Endothelial cell of umbilical vein (primary cell): ENCODE measurements around the gene ARSB. TPM values are rescaled to one million over a fixed set of nuclear protein-coding genes. Genes with fewer than 3 reads are reported as not detected.

Experiments used
- BruUV-seq: library from RNA; stranded (reverse); fragments of 400-500 nt; replicated peaks from 2 replicates; lab custom pipeline; 2021; lab: Mats Ljungman, UMichigan
- CTCF ChIA-PET: fragments of 300-600, 350-600 bp; sonication (Branson Sonifier 250); formaldehyde crosslinking; loops from one replicate; lab custom pipeline; 2021; ENCODE audit warnings: antibody characterized with exemption, inconsistent platforms; lab: Charles Lee
- POLR2A ChIA-PET: fragments of 300-600, 350-600 bp; sonication (Branson Sonifier 250); formaldehyde crosslinking; loops from one replicate; lab custom pipeline; 2021; ENCODE audit warnings: antibody characterized with exemption, inconsistent platforms; lab: Charles Lee
- DNase-seq: peaks from one replicate; pipeline ENCODE4 v3.0.0-alpha.2; 2011; ENCODE audit warnings: low read depth, low spot score
- FAIRE-seq: peaks from 2 replicates; lab custom pipeline; 2011; peaks lifted over from hg19 to GRCh38; lab: Jason Lieb, UNC
- H2AFZ ChIP-seq: 2 replicates; pipeline ENCODE4 v1.6.0; 2012; ENCODE audit warnings: low read depth, low read length, control low read depth, inconsistent platforms
- H3K27ac ChIP-seq: 2 replicates; pipeline ENCODE4 v1.5.1; 2011; ENCODE audit warnings: low read depth, mild to moderate bottlenecking, control low read depth, low read length, moderate library complexity; ENCODE audit not compliant: insufficient read depth
- H3K27me3 ChIP-seq, 2 experiments: 2 replicates each; pipeline versions ENCODE4 v1.6.0 to v1.6.1; 2011; ENCODE audit warnings: low read length in 2 of 2, mixed read lengths in 1 of 2; ENCODE audit not compliant: control insufficient read depth in 2 of 2, insufficient read depth in 2 of 2
- H3K36me3 ChIP-seq, 2 experiments: 2 replicates in 1 of 2; 3 replicates in 1 of 2; pipeline ENCODE4 v1.5.1; 2011; ENCODE audit warnings: low read length in 2 of 2, mild to moderate bottlenecking in 1 of 2, moderate library complexity in 1 of 2; ENCODE audit not compliant: control insufficient read depth in 2 of 2, insufficient read depth in 2 of 2; ENCODE audit errors: extremely low read depth in 1 of 2
- H3K4me1 ChIP-seq: 3 replicates; pipeline ENCODE4 v1.5.1; 2011; ENCODE audit warnings: mild to moderate bottlenecking, low read length; ENCODE audit not compliant: control insufficient read depth, insufficient read depth; ENCODE audit errors: extremely low read depth
- H3K4me2 ChIP-seq: 2 replicates; pipeline ENCODE4 v1.6.1; 2011; ENCODE audit warnings: low read length, control low read depth, mixed read lengths; ENCODE audit not compliant: insufficient read depth
- H3K4me3 ChIP-seq, 3 experiments: fragments of 200-600 bp in 1 of 3; sonication (generic), shearing (Covaris generic) in 1 of 3; replicated peaks in 1 of 3; 2 replicates each; pipeline ENCODE4 v1.5.1; 2011 to 2016; ENCODE audit warnings: control low read depth in 3 of 3, low read length in 3 of 3, mild to moderate bottlenecking in 2 of 3, inconsistent platforms in 1 of 3, low read depth in 1 of 3, moderate library complexity in 1 of 3; ENCODE audit not compliant: insufficient read depth in 1 of 3
- H3K79me2 ChIP-seq: 2 replicates; pipeline ENCODE4 v1.6.0; 2012; ENCODE audit warnings: low read length, inconsistent platforms; ENCODE audit not compliant: control insufficient read depth, insufficient read depth
- H3K9ac ChIP-seq: replicated peaks from 2 replicates; pipeline ENCODE3; 2011; ENCODE audit warnings: low read length, control low read depth; ENCODE audit not compliant: insufficient read depth; ENCODE audit errors: extremely low read depth
- H3K9me1 ChIP-seq: replicated peaks from 3 replicates; pipeline ENCODE4 v1.6.0; 2011; ENCODE audit warnings: mild to moderate bottlenecking, low read length; ENCODE audit not compliant: control insufficient read depth, insufficient read depth; ENCODE audit errors: extremely low read depth
- H3K9me3 ChIP-seq: replicated peaks from 2 replicates; pipeline ENCODE4 v1.5.1; 2012; ENCODE audit warnings: low read length, inconsistent platforms; ENCODE audit not compliant: control insufficient read depth, insufficient read depth
- H4K20me1 ChIP-seq: replicated peaks from 2 replicates; pipeline ENCODE3; 2011; ENCODE audit warnings: mild to moderate bottlenecking, low read length; ENCODE audit not compliant: control insufficient read depth, insufficient read depth; ENCODE audit errors: extremely low read depth
- CTCF ChIP-seq, 2 donors: IDR thresholded peaks; 1 replicate in 1 of 2; 2 replicates in 1 of 2; pipeline ENCODE4 v1.5.1; 2011; ENCODE audit warnings: low read length in 2 of 2, mild to moderate bottlenecking in 2 of 2, moderate library complexity in 2 of 2, control low read depth in 1 of 2, inconsistent platforms in 1 of 2, low read depth in 1 of 2; ENCODE audit not compliant: insufficient read depth in 1 of 2; ENCODE audit errors: extremely low read depth in 1 of 2
- EZH2 ChIP-seq: IDR thresholded peaks from 2 replicates; pipeline ENCODE4 v1.6.1; 2012; ENCODE audit warnings: borderline replicate concordance, low read depth, mild to moderate bottlenecking, moderate library complexity, low read length, inconsistent platforms; ENCODE audit not compliant: severe bottlenecking
- FOS ChIP-seq: IDR thresholded peaks from 2 replicates; pipeline ENCODE4 v1.6.1; 2011; ENCODE audit warnings: mild to moderate bottlenecking, low read length, moderate library complexity, borderline replicate concordance; ENCODE audit not compliant: insufficient read depth
- GATA2 ChIP-seq: IDR thresholded peaks from 2 replicates; pipeline ENCODE4 v1.7.0; 2011; ENCODE audit warnings: low read depth, mild to moderate bottlenecking, moderate library complexity, mixed read lengths, low read length; ENCODE audit not compliant: insufficient read length, insufficient read depth
- JUN ChIP-seq: IDR thresholded peaks from 2 replicates; pipeline ENCODE4 v1.6.1; 2011; ENCODE audit warnings: borderline replicate concordance, low read depth; ENCODE audit not compliant: insufficient read length, insufficient read depth
- MYC ChIP-seq: IDR thresholded peaks from one replicate; pipeline ENCODE4 v1.6.1; 2011; ENCODE audit warnings: mild to moderate bottlenecking, low read depth, low read length
- POLR2A ChIP-seq: IDR thresholded peaks from 2 replicates; pipeline ENCODE4 v1.6.1; 2012; ENCODE audit warnings: low read depth, mild to moderate bottlenecking, control low read depth, low read length
- POLR2AphosphoS5 ChIP-seq: IDR thresholded peaks from 2 replicates; pipeline ENCODE4 v1.6.1; 2012; ENCODE audit warnings: low read depth, mild to moderate bottlenecking, control low read depth, low read length, moderate library complexity; ENCODE audit not compliant: insufficient read depth
- dilution Hi-C: fragments of 300-500 bp; cut with MboI; formaldehyde crosslinking; loops from one replicate; pipeline ENCODE4 v1.15.0; 2019; ENCODE audit warnings: low sequenced_read_pairs; ENCODE audit not compliant: extremely low pct_ligation_motif_present
- intact Hi-C: fragments of 100-400 bp; cut with micrococcal nuclease; formaldehyde crosslinking; loops from one replicate; pipeline ENCODE4 v1.10.0; 2022
- polyA plus RNA-seq, 4 experiments: library from polyadenylated mRNA; depleted of rRNA in 3 of 4; stranded (reverse) in 3 of 4; unstranded in 1 of 4; fragments of >200 nt; gene quantifications; 2 replicates each; pipeline versions ENCODE4 v1.2.1 to v1.2.3, GENCODE V29; 2011 to 2012; ENCODE audit warnings: missing spikeins in 1 of 4
- total RNA-seq: library from RNA; stranded (reverse); gene quantifications from 2 replicates; pipeline ENCODE4 v1.2.3, GENCODE V29; 2021
- TF ChIP-seq, protein P1 (sequence below): IDR thresholded peaks from 2 replicates; pipeline ENCODE4 v1.6.1; 2011; ENCODE audit not compliant: insufficient read depth, insufficient read length

ARSB gene
- total and polyA plus RNA-seq, 2 donors (not counting 3 experiments of a cell fraction or from before 2014, with no cell fraction given): 17.2 to 25.8 TPM

DNA sequence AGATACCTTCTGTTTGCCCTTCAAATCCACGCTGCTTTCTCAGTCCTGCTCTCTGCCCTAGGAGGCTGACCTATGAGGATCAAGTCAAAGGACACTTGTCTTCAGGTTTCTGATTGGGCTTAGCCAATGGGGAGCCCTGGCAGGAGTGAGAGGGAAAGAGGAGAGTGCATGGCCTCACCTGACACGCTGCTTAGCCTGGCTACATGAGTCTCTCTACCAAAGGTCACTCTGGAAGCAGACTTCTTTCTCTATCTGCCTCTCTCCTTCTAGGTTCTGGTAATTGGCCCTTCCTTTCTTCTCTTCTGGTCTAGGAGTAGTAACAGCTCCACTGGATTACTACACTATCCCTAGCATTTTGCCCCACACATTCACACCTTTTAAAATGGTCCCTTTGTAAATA is 13.1 kb downstream of the ARSB start:
- no peak overlapping the region for H3K27ac ChIP-seq
- no peaks in the 10 kb centered on the region for H3K27me3 ChIP-seq
- H3K9ac ChIP-seq: no peak overlapping the region
- no peak for TF ChIP-seq POLR2A
- TF ChIP-seq GATA2: no peak
- TF ChIP-seq CTCF (IDR thresholded peaks at IDR 0.05; ENCODE audit: extremely low read depth in 1 of 2, insufficient read depth in 1 of 2, low read depth in 1 of 2, low read length in 2 of 2): no peak
- TF ChIP-seq, protein P1, sequence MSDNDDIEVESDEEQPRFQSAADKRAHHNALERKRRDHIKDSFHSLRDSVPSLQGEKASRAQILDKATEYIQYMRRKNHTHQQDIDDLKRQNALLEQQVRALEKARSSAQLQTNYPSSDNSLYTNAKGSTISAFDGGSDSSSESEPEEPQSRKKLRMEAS: no peak
- TF ChIP-seq FOS: no peak
- TF ChIP-seq EZH2: no peak
- TF ChIP-seq JUN: no peak
- TF ChIP-seq POLR2AphosphoS5: no peak
- TF ChIP-seq MYC: no peak
- intact Hi-C loops: loop anchor here (1.0 to 2.0 kb wide), 2 partner anchors 12 to 63 kb away; no protein-coding TSS in a partner anchor
- H2AFZ ChIP-seq: no peak overlapping the region
- no peaks in the 10 kb centered on the region for H3K9me3 ChIP-seq
- BruUV-seq: no TSS peak
- POLR2A ChIA-PET: interaction anchor here (1.3 kb wide), 1 partner anchor 12 kb away, joined by 6 read pairs; no protein-coding TSS in a partner anchor
- no peaks in the 10 kb centered on the region for H3K9me1 ChIP-seq
- no peaks in the 10 kb centered on the region for H3K36me3 ChIP-seq
- dilution Hi-C loops: no loop called here
- no peak for DNase-seq
- H4K20me1 ChIP-seq: no peaks in the 10 kb centered on the region
- peaks cover 12% of the 10 kb centered on the region for H3K4me1 ChIP-seq
- CTCF ChIA-PET: interaction anchor here (1.0 to 3.4 kb wide), 5 partner anchors 8 to 73 kb away, joined by 4 to 23 read pairs (median 7); no protein-coding TSS in a partner anchor
- H3K79me2 ChIP-seq: no peaks in the 10 kb centered on the region
- FAIRE-seq: no peak
- H3K4me2 ChIP-seq: no peak overlapping the region
- H3K4me3 ChIP-seq: no peak overlapping the region
